H1 (cell line): ENCODE measurements around the gene KCNA2. TPM values are rescaled to one million over a fixed set of nuclear protein-coding genes. Genes with fewer than 3 reads are reported as not detected.

Experiments
- CTCF ChIA-PET: fragments of 300-600 bp; sonication (Branson Sonifier 250); formaldehyde crosslinking; loops from one replicate; lab custom pipeline; 2021; ENCODE audit not compliant: partially characterized antibody; lab: Charles Lee
- POLR2A ChIA-PET: fragments of 300-600 bp; sonication (Branson Sonifier 250); formaldehyde crosslinking; loops from one replicate; lab custom pipeline; 2021; ENCODE audit warnings: inconsistent platforms; ENCODE audit not compliant: partially characterized antibody; lab: Charles Lee
- DNase-seq, 2 experiments: peaks; one replicate each; pipeline versions ENCODE4 v3.0.0 to v3.0.0-alpha.2; 2010 to 2022; ENCODE audit warnings: low spot score in 2 of 2, low read depth in 1 of 2, mixed read lengths in 1 of 2
- FAIRE-seq: peaks from 2 replicates; lab custom pipeline; 2011; peaks lifted over from hg19 to GRCh38; lab: Jason Lieb, UNC
- H2AFZ ChIP-seq: 2 replicates; pipeline ENCODE4 v1.8.1; 2012; ENCODE audit warnings: low read length, inconsistent platforms
- H2AK5ac ChIP-seq: 2 replicates; pipeline ENCODE4 v1.6.1; 2013; ENCODE audit warnings: low read depth, low read length
- H2BK120ac ChIP-seq: replicated peaks from 2 replicates; pipeline ENCODE3; 2013; ENCODE audit warnings: low read depth, low read length, inconsistent platforms
- H2BK12ac ChIP-seq: 2 replicates; pipeline ENCODE4 v1.6.1; 2013; ENCODE audit warnings: low read depth, low read length
- H2BK15ac ChIP-seq: 2 replicates; pipeline ENCODE4 v1.6.1; 2013; ENCODE audit warnings: low read length
- H2BK20ac ChIP-seq: 2 replicates; pipeline ENCODE4 v1.6.1; 2013; ENCODE audit warnings: low read length
- H2BK5ac ChIP-seq: 2 replicates; pipeline ENCODE4 v1.6.1; 2013; ENCODE audit warnings: low read depth, low read length
- H3K14ac ChIP-seq: 2 replicates; pipeline ENCODE4 v1.6.1; 2013; ENCODE audit warnings: inconsistent platforms; ENCODE audit not compliant: insufficient read length
- H3K18ac ChIP-seq: 2 replicates; pipeline ENCODE4 v1.6.1; 2013; ENCODE audit warnings: low read length; ENCODE audit errors: extremely low read depth
- H3K23ac ChIP-seq: 2 replicates; pipeline ENCODE4 v1.6.1; 2013; ENCODE audit warnings: inconsistent platforms; ENCODE audit not compliant: insufficient read length
- H3K23me2 ChIP-seq: 2 replicates; pipeline ENCODE4 v1.6.1; 2013; ENCODE audit warnings: low read depth, low read length
- H3K27ac ChIP-seq: 2 replicates; pipeline ENCODE4 v1.6.1; 2011; ENCODE audit warnings: low read depth, low read length, inconsistent platforms
- H3K27me3 ChIP-seq, 4 experiments: replicated peaks in 1 of 4; 1 replicate in 1 of 4; 2 replicates in 3 of 4; pipeline versions ENCODE4 v1.6.1 to v1.8.1; 2011 to 2013; ENCODE audit warnings: low read length in 3 of 4, mild to moderate bottlenecking in 3 of 4, inconsistent platforms in 2 of 4, mixed read lengths in 2 of 4, moderate library complexity in 1 of 4; ENCODE audit not compliant: control insufficient read depth in 3 of 4, insufficient read depth in 3 of 4; ENCODE audit errors: extremely low read depth in 1 of 4
- H3K36me3 ChIP-seq, 4 experiments: 2 replicates each; pipeline versions ENCODE4 v1.6.1 to v1.8.1; 2011 to 2013; ENCODE audit warnings: mild to moderate bottlenecking in 4 of 4, low read length in 3 of 4, moderate library complexity in 2 of 4, control low read depth in 1 of 4, inconsistent platforms in 1 of 4; ENCODE audit not compliant: insufficient read depth in 4 of 4, control insufficient read depth in 2 of 4
- H3K4ac ChIP-seq: replicated peaks from 2 replicates; pipeline ENCODE3; 2013; ENCODE audit warnings: low read length, low read depth, mixed read lengths, inconsistent platforms; ENCODE audit not compliant: insufficient read length
- H3K4me1 ChIP-seq, 4 experiments: replicated peaks in 1 of 4; 1 replicate in 1 of 4; 2 replicates in 3 of 4; pipeline versions ENCODE4 v1.6.1 to v1.8.1; 2011 to 2013; ENCODE audit warnings: low read length in 3 of 4, inconsistent platforms in 2 of 4, mixed read lengths in 1 of 4; ENCODE audit not compliant: insufficient read depth in 4 of 4, control insufficient read depth in 3 of 4
- H3K4me2 ChIP-seq, 2 experiments: 2 replicates each; pipeline versions ENCODE4 v1.6.1 to v1.8.1; 2011 to 2013; ENCODE audit warnings: low read depth in 2 of 2, low read length in 2 of 2, control low read depth in 1 of 2, inconsistent platforms in 1 of 2, mild to moderate bottlenecking in 1 of 2; ENCODE audit not compliant: insufficient read depth in 1 of 2
- H3K4me3 ChIP-seq, 4 experiments: fragments of 200-600, 300-600 bp in 1 of 4; sonication (generic), shearing (Covaris generic), sonication (Bioruptor Twin) in 1 of 4; 2 replicates each; pipeline versions ENCODE4 v1.5.1 to v1.8.1; 2011 to 2016; ENCODE audit warnings: low read length in 4 of 4, low read depth in 3 of 4, control low read depth in 2 of 4, inconsistent platforms in 2 of 4, mild to moderate bottlenecking in 2 of 4, mixed read lengths in 1 of 4, moderate library complexity in 1 of 4; ENCODE audit not compliant: insufficient read depth in 2 of 4; ENCODE audit errors: extremely low read depth in 1 of 4
- H3K56ac ChIP-seq: replicated peaks from 2 replicates; pipeline ENCODE3; 2013; ENCODE audit warnings: low read depth, mild to moderate bottlenecking, mixed read lengths, low read length, inconsistent platforms; ENCODE audit not compliant: insufficient read length
- H3K79me1 ChIP-seq: 2 replicates; pipeline ENCODE4 v1.6.1; 2013; ENCODE audit warnings: low read depth, low read length, control low read depth
- H3K79me2 ChIP-seq, 2 experiments: 2 replicates each; pipeline versions ENCODE4 v1.6.1 to v1.8.1; 2012 to 2013; ENCODE audit warnings: low read length in 2 of 2, mild to moderate bottlenecking in 2 of 2, inconsistent platforms in 1 of 2; ENCODE audit not compliant: insufficient read depth in 2 of 2, control insufficient read depth in 1 of 2
- H3K9ac ChIP-seq, 4 experiments: replicated peaks in 1 of 4; 1 replicate in 1 of 4; 2 replicates in 3 of 4; pipeline versions ENCODE4 v1.6.1 to v1.8.1; 2011 to 2013; ENCODE audit warnings: low read depth in 3 of 4, low read length in 3 of 4, control low read depth in 2 of 4, mild to moderate bottlenecking in 2 of 4, moderate library complexity in 2 of 4, inconsistent platforms in 1 of 4; ENCODE audit errors: extremely low read depth in 1 of 4
- H3K9me3 ChIP-seq, 2 experiments: 2 replicates each; pipeline versions ENCODE4 v1.6.1 to v1.8.1; 2012 to 2013; ENCODE audit warnings: mild to moderate bottlenecking in 2 of 2, moderate library complexity in 2 of 2, control low read depth in 1 of 2, inconsistent platforms in 1 of 2, low read depth in 1 of 2, low read length in 1 of 2, mixed read lengths in 1 of 2; ENCODE audit not compliant: insufficient read depth in 2 of 2
- H4K20me1 ChIP-seq, 2 experiments: replicated peaks in 1 of 2; 2 replicates each; pipeline versions ENCODE3 to v1.8.1; 2011 to 2013; ENCODE audit warnings: inconsistent platforms in 2 of 2, low read length in 2 of 2, mild to moderate bottlenecking in 1 of 2; ENCODE audit not compliant: insufficient read depth in 2 of 2, control insufficient read depth in 1 of 2
- H4K5ac ChIP-seq: 2 replicates; pipeline ENCODE4 v1.6.1; 2013; ENCODE audit warnings: low read length, low read depth, mixed read lengths, inconsistent platforms; ENCODE audit not compliant: insufficient read length
- H4K8ac ChIP-seq: 2 replicates; pipeline ENCODE4 v1.8.0; 2013; ENCODE audit warnings: mild to moderate bottlenecking, moderate library complexity, low read length, inconsistent platforms; ENCODE audit not compliant: insufficient read depth; ENCODE audit errors: extremely low read depth
- H4K91ac ChIP-seq: replicated peaks from 2 replicates; pipeline ENCODE3; 2013; ENCODE audit warnings: low read length, mixed read lengths, inconsistent platforms; ENCODE audit not compliant: insufficient read length
- E2F6 ChIP-seq: IDR thresholded peaks from 2 replicates; pipeline ENCODE4 v1.6.1; 2012; ENCODE audit warnings: inconsistent platforms
- EZH2 ChIP-seq: fragments of 200-600 bp; sonication (generic); IDR thresholded peaks from 2 replicates; pipeline ENCODE4 v1.7.1; 2012; ENCODE audit warnings: low read depth, mild to moderate bottlenecking, moderate library complexity, low read length, inconsistent platforms; ENCODE audit not compliant: severe bottlenecking
- FOSL1 ChIP-seq: IDR thresholded peaks from 2 replicates; pipeline ENCODE4 v1.6.1; 2011; ENCODE audit warnings: mild to moderate bottlenecking, low read depth, low read length, moderate library complexity; ENCODE audit not compliant: insufficient read depth
- NANOG ChIP-seq: IDR thresholded peaks from 2 replicates; pipeline ENCODE4 v1.6.1; 2011; ENCODE audit warnings: low read length, low read depth, mild to moderate bottlenecking, inconsistent platforms; ENCODE audit not compliant: insufficient read depth, poor library complexity, severe bottlenecking
- POU5F1 ChIP-seq: IDR thresholded peaks from 2 replicates; pipeline ENCODE4 v1.6.1; 2011; ENCODE audit warnings: low read depth, mild to moderate bottlenecking, low read length, moderate library complexity
- RAD21 ChIP-seq, 2 experiments: IDR thresholded peaks in 1 of 2; conservative IDR thresholded peaks in 1 of 2; 2 replicates each; pipeline ENCODE4 v1.6.1; 2011; ENCODE audit warnings: low read depth in 2 of 2, low read length in 2 of 2, improper control_type of control experiment in 1 of 2, inconsistent platforms in 1 of 2, mild to moderate bottlenecking in 1 of 2, moderate library complexity in 1 of 2
- RFX5 ChIP-seq: IDR thresholded peaks from 2 replicates; pipeline ENCODE4 v1.6.1; 2011; ENCODE audit warnings: low read depth, low read length, improper control_type of control experiment, borderline replicate concordance
- RXRA ChIP-seq: IDR thresholded peaks from 2 replicates; pipeline ENCODE4 v1.6.1; 2011; ENCODE audit warnings: low read depth, mild to moderate bottlenecking, low read length, moderate library complexity; ENCODE audit not compliant: insufficient read depth
- SIRT6 ChIP-seq: IDR thresholded peaks from one replicate; pipeline ENCODE4 v1.7.1; 2012; ENCODE audit warnings: low read length, inconsistent platforms
- SIX5 ChIP-seq: IDR thresholded peaks from 2 replicates; pipeline ENCODE4 v1.6.1; 2011; ENCODE audit warnings: mild to moderate bottlenecking, low read depth, low read length
- SRF ChIP-seq: IDR thresholded peaks from 2 replicates; pipeline ENCODE4 v1.6.1; 2011; ENCODE audit warnings: mild to moderate bottlenecking, low read depth, low read length, moderate library complexity
- ZNF274 ChIP-seq: IDR thresholded peaks from 2 replicates; pipeline ENCODE4 v1.7.0; 2012; ENCODE audit warnings: low read length, borderline replicate concordance; ENCODE audit errors: extremely low read depth
- whole genome bisulfite sequencing, 2 experiments: shearing (Covaris generic) in 1 of 2; methylation state at CpG; one replicate each; pipeline versions ENCODE4 v1.1.6 to v1.1.7; 2013 to 2015; ENCODE audit warnings: low lambda C conversion rate in 2 of 2, mixed read lengths in 2 of 2, inconsistent platforms in 1 of 2, low coverage in 1 of 2, missing lambda C conversion rate in 1 of 2; ENCODE audit not compliant: insufficient replicate concordance in 2 of 2, insufficient coverage in 1 of 2, insufficient read length in 1 of 2; ENCODE audit errors: extremely low coverage in 1 of 2, missing lambda C conversion rate in 1 of 2; 5-methylcytosine and 5-hydroxymethylcytosine counted together
- polyA plus RNA-seq, 7 experiments: library from polyadenylated mRNA; depleted of rRNA in 3 of 7; stranded (reverse) in 5 of 7; unstranded in 2 of 7; fragments of >200 nt in 5 of 7; fragments of 200-250 nt in 2 of 7; gene quantifications; 1 replicate in 5 of 7; 2 replicates in 1 of 7; 4 replicates in 1 of 7; pipeline versions ENCODE4 v1.2.1 to v1.2.3, GENCODE V29; 2011 to 2013; ENCODE audit warnings: missing spikeins in 2 of 7, mixed read lengths in 2 of 7
- total RNA-seq: library from RNA; stranded (reverse); fragmentation: NEBNext Ultra II Directional; extraction: Animal tissue kit (Norgen Biotek cat#: 25700); gene quantifications from 2 replicates; pipeline ENCODE4 v1.2.1, GENCODE V29; 2021

KCNA2 gene
- total and polyA plus RNA-seq, 2 of the 8 experiments (the other 6 are each of a cell fraction or from before 2014, with no cell fraction given) = 0.26 to 0.78 TPM

- Histone ChIP-seq H3K18ac (no peak overlapping the region), H3K56ac (no peak overlapping the region), H3K27me3 (0 out of 7 replicates have a peak, but pooled peaks cover 0 to 2% (median 0%) of the 10 kb centered on the region in 4 experiments), H3K79me1 (no peaks in the 10 kb centered on the region), H3K79me2 (no peaks in the 10 kb centered on the region), H2BK12ac (no peak overlapping the region), H4K91ac (no peak overlapping the region), H3K27ac (no peak overlapping the region), H2BK20ac (no peak overlapping the region), H3K9me3 (no peaks in the 10 kb centered on the region), H2BK120ac (no peak overlapping the region), H4K5ac (no peak overlapping the region), H3K4me2 (no peak overlapping the region), H3K9ac (no peak overlapping the region), H2BK15ac (no peak overlapping the region), H3K23me2 (no peaks in the 10 kb centered on the region; the same call in 1 of the 2 replicates), H4K20me1 (no peaks in the 10 kb centered on the region), H3K36me3 (no peaks in the 10 kb centered on the region), H2AK5ac (no peak overlapping the region), H2BK5ac (no peak overlapping the region), H3K23ac (no peak overlapping the region), H2AFZ (no peak overlapping the region), H3K4ac (no peak overlapping the region), H4K8ac (no peak overlapping the region), H3K4me3 (no peak overlapping the region), H3K14ac (no peak overlapping the region), H3K4me1 (no peaks in the 10 kb centered on the region)
- POLR2A ChIA-PET = no interaction called here
- no peak for FAIRE-seq
- CTCF ChIA-PET = interaction anchor here (0.7 to 6.3 kb wide), 11 partner anchors 10 to 144 kb away, joined by 3 to 86 read pairs (median 3); no protein-coding TSS in a partner anchor
- 90% methylated on average over 6 of the region's 6 CpGs; no CpG with 5 or more reads in 1 of the 2 experiments for WGBS, 2 experiments
- no peak for DNase-seq
- TF ChIP-seq SIX5 = no peak
- TF ChIP-seq SIRT6 = no peak
- no peak for TF ChIP-seq RXRA
- TF ChIP-seq NANOG = no peak
- TF ChIP-seq FOSL1 = no peak
- TF ChIP-seq SRF = no peak
- TF ChIP-seq POU5F1 = no peak
- no peak for TF ChIP-seq RAD21 (IDR thresholded peaks at IDR 0.05 in 1 of 2, conservative IDR thresholded peaks at IDR 0.05 in 1 of 2; ENCODE audit: low read depth in 2 of 2, low read length in 2 of 2)
- no peak for TF ChIP-seq E2F6
- no peak for TF ChIP-seq RFX5
- TF ChIP-seq ZNF274 = no peak
- TF ChIP-seq EZH2 = no peak
Measured at GRCh38 chr1:110638556-110638955, 32.4 kb upstream of the KCNA2 start.
